Right lobe of liver (tissue), 4 donors: ENCODE data around the gene KDM8.

ENCODE experiments used
- CTCF ChIP-seq, 4 donors: fragments of 200-600 bp in 3 of 4; fragments of 450-650 bp in 1 of 4; IDR thresholded peaks; one replicate each; pipeline versions ENCODE4 v1.5.1 to v1.8.0; 2016 to 2022; ENCODE audit warnings: antibody characterized with exemption in 4 of 4, mild to moderate bottlenecking in 2 of 4
- POLR2A ChIP-seq: fragments of 450-650 bp; IDR thresholded peaks from one replicate; pipeline ENCODE4 v1.6.1; 2017; ENCODE audit warnings: antibody characterized with exemption, mild to moderate bottlenecking
- donor health status: DM: no; HTN: no; CAD: no.
- donor health status: DM: no; HTN: no; CAD: no.
- donor health status: DM: no; HTN: yes; CAD: no.

- no peak for TF ChIP-seq POLR2A
- peak; percentile 11 to 23 (median 14) for TF ChIP-seq CTCF (IDR thresholded peaks at IDR 0.05)
Measured at GRCh38 chr16:27225536-27226360, 22.4 kb downstream of the KDM8 start.
